Measurements from ENCODE around the gene SORBS2. TPM values are rescaled to one million over a fixed set of nuclear protein-coding genes. Genes with fewer than 3 reads are reported as not detected.

The SORBS2 gene
- total and polyA plus RNA-seq, 2 of the 8 experiments (the other 6 are each of a cell fraction or from before 2014, with no cell fraction given) = 73.0 to 87.1 TPM

GRCh38 chr4:185685804-185686203 lies 126.2 kb downstream of the SORBS2 start:
- Histone ChIP-seq H3K27me3 (replicated peaks in 1 of 4; ENCODE audit: control insufficient read depth in 3 of 4, extremely low read depth in 1 of 4, insufficient read depth in 3 of 4, low read length in 3 of 4) (no peaks in the 10 kb centered on the region), H2AK5ac (ENCODE audit: low read depth, low read length) (no peak overlapping the region), H3K79me2 (ENCODE audit: control insufficient read depth in 1 of 2, insufficient read depth in 2 of 2, low read length in 2 of 2) (no peaks in the 10 kb centered on the region), H4K91ac (replicated peaks; ENCODE audit: insufficient read length, low read length) (no peak overlapping the region), H2BK20ac (ENCODE audit: low read length) (no peak overlapping the region), H3K4me3 (ENCODE audit: extremely low read depth in 1 of 4, insufficient read depth in 2 of 4, low read depth in 3 of 4, low read length in 4 of 4) (no peak overlapping the region), H2BK15ac (ENCODE audit: low read length) (no peak overlapping the region), H2BK12ac (ENCODE audit: low read depth, low read length) (no peak overlapping the region), H2BK120ac (replicated peaks; ENCODE audit: low read depth, low read length) (no peak overlapping the region), H3K79me1 (ENCODE audit: low read depth, low read length) (no peaks in the 10 kb centered on the region), H3K18ac (ENCODE audit: extremely low read depth, low read length) (no peak overlapping the region), H3K56ac (replicated peaks; ENCODE audit: insufficient read length, low read depth, low read length) (no peak overlapping the region), H3K4me2 (ENCODE audit: insufficient read depth in 1 of 2, low read depth in 2 of 2, low read length in 2 of 2) (no peak overlapping the region), H3K4me1 (replicated peaks in 1 of 4; ENCODE audit: control insufficient read depth in 3 of 4, insufficient read depth in 4 of 4, low read length in 3 of 4) (peaks cover 0 to 3% (median under 1%) of the 10 kb centered on the region in 4 experiments; a peak in 3 of 7 replicates), H2BK5ac (ENCODE audit: low read depth, low read length) (no peak overlapping the region), H3K23me2 (ENCODE audit: low read depth, low read length) (no peaks in the 10 kb centered on the region), H4K8ac (ENCODE audit: extremely low read depth, insufficient read depth, low read length) (no peak overlapping the region), H3K23ac (ENCODE audit: insufficient read length) (no peak overlapping the region), H3K9ac (replicated peaks in 1 of 4; ENCODE audit: extremely low read depth in 1 of 4, low read depth in 3 of 4, low read length in 3 of 4) (no peak overlapping the region), H4K5ac (ENCODE audit: insufficient read length, low read depth, low read length) (no peak overlapping the region), H2AFZ (ENCODE audit: low read length) (no peak overlapping the region), H3K36me3 (ENCODE audit: control insufficient read depth in 2 of 4, insufficient read depth in 4 of 4, low read length in 3 of 4) (no peaks in the 10 kb centered on the region; a peak in 1 of 8 replicates), H3K4ac (replicated peaks; ENCODE audit: insufficient read length, low read depth, low read length) (no peak overlapping the region), H3K14ac (ENCODE audit: insufficient read length) (no peak overlapping the region), H4K20me1 (replicated peaks in 1 of 2; ENCODE audit: control insufficient read depth in 1 of 2, insufficient read depth in 2 of 2, low read length in 2 of 2) (no peaks in the 10 kb centered on the region), H3K27ac (ENCODE audit: low read depth, low read length) (no peak overlapping the region), H3K9me3 (ENCODE audit: insufficient read depth in 2 of 2, low read depth in 1 of 2, low read length in 1 of 2) (0 out of 4 replicates have a peak, but pooled peaks cover 0 to 2% of the 10 kb centered on the region in 2 experiments)
- 92% methylated on average over 1 of the region's 1 CpG; no CpG with 5 or more reads in 1 of the 2 experiments for WGBS, 2 experiments (ENCODE audit: extremely low coverage in 1 of 2, insufficient coverage in 1 of 2, insufficient read length in 1 of 2, insufficient replicate concordance in 2 of 2, low coverage in 1 of 2, low lambda C conversion rate in 2 of 2, missing lambda C conversion rate in 1 of 2)
- CTCF ChIA-PET (ENCODE audit: partially characterized antibody) = interaction anchor here (2.3 kb wide), 1 partner anchor 336 kb away, joined by 5 read pairs; no protein-coding TSS in a partner anchor
- FAIRE-seq (no peak), DNase-seq (ENCODE audit: low read depth in 1 of 2, low spot score in 2 of 2) (no peak)
- POLR2A ChIA-PET (ENCODE audit: partially characterized antibody) = no interaction called here
- TF ChIP-seq POU5F1 (IDR thresholded peaks at IDR 0.05; ENCODE audit: low read depth, low read length) (no peak), CHD1 (IDR thresholded peaks at IDR 0.05; ENCODE audit: low read depth, low read length) (no peak), KDM5A (IDR thresholded peaks at IDR 0.05; ENCODE audit: low read length) (no peak), ASH2L (IDR thresholded peaks at IDR 0.05; ENCODE audit: low read length) (no peak), CTBP2 (IDR thresholded peaks at IDR 0.05; ENCODE audit: borderline replicate concordance, insufficient read depth, insufficient read length, low read length) (no peak), SIN3A (conservative IDR thresholded peaks at IDR 0.05 in 1 of 2, IDR thresholded peaks at IDR 0.05 in 1 of 2; ENCODE audit: low read depth in 1 of 2, low read length in 2 of 2) (no peak), TCF12 (IDR thresholded peaks at IDR 0.05; ENCODE audit: low read depth, low read length) (no peak), RAD21 (IDR thresholded peaks at IDR 0.05 in 1 of 2, conservative IDR thresholded peaks at IDR 0.05 in 1 of 2; ENCODE audit: low read depth in 2 of 2, low read length in 2 of 2) (no peak), KDM1A (IDR thresholded peaks at IDR 0.05; ENCODE audit: borderline replicate concordance, low read length) (no peak), TAF1 (IDR thresholded peaks at IDR 0.05; ENCODE audit: low read depth, low read length) (no peak)
